Measurements from ENCODE around the gene ANO8. TPM values are rescaled to one million over a fixed set of nuclear protein-coding genes. Genes with fewer than 3 reads are reported as not detected.

ANO8 gene
- total and polyA plus RNA-seq, 2 donors (not counting 3 experiments of a cell fraction or from before 2014, with no cell fraction given) = 3.5 to 6.8 TPM

- Histone ChIP-seq H3K9me1 (replicated peaks; ENCODE audit: control insufficient read depth, extremely low read depth, insufficient read depth, low read length) (no peaks in the 10 kb centered on the region), H3K27me3 (ENCODE audit: control insufficient read depth in 2 of 2, insufficient read depth in 2 of 2, low read length in 2 of 2) (peaks cover 4 to 18% of the 10 kb centered on the region in 2 experiments), H3K9ac (replicated peaks; ENCODE audit: extremely low read depth, insufficient read depth, low read length) (peak overlapping the region; percentile 27), H3K4me3 (replicated peaks in 1 of 3; ENCODE audit: insufficient read depth in 1 of 3, low read depth in 1 of 3, low read length in 3 of 3) (peak overlapping the region; percentile 26 to 55 (median 46)), H3K79me2 (ENCODE audit: control insufficient read depth, insufficient read depth, low read length) (peaks cover 4% of the 10 kb centered on the region), H4K20me1 (replicated peaks; ENCODE audit: control insufficient read depth, extremely low read depth, insufficient read depth, low read length) (no peaks in the 10 kb centered on the region), H3K27ac (ENCODE audit: insufficient read depth, low read depth, low read length) (no peak overlapping the region), H3K4me2 (ENCODE audit: insufficient read depth, low read length) (peak overlapping the region; percentile 69), H3K4me1 (ENCODE audit: control insufficient read depth, extremely low read depth, insufficient read depth, low read length) (peaks cover 20% of the 10 kb centered on the region), H2AFZ (ENCODE audit: low read depth, low read length) (peak overlapping the region; percentile 89), H3K36me3 (ENCODE audit: control insufficient read depth in 2 of 2, extremely low read depth in 1 of 2, insufficient read depth in 2 of 2, low read length in 2 of 2) (no peaks in the 10 kb centered on the region), H3K9me3 (replicated peaks; ENCODE audit: control insufficient read depth, insufficient read depth, low read length) (no peaks in the 10 kb centered on the region)
- TF ChIP-seq MYC (IDR thresholded peaks at IDR 0.05; ENCODE audit: low read depth, low read length) = no peak
- CTCF ChIA-PET = interaction anchor here (1.0 to 2.6 kb wide), 5 partner anchors 13 to 56 kb away, joined by 3 to 12 read pairs (median 5); partner anchors contain the start of gene MRPL34
- no peak for DNase-seq (ENCODE audit: low read depth, low spot score)
- POLR2A ChIA-PET = interaction anchor here (0.5 kb wide), 1 partner anchor 662 kb away, joined by 4 read pairs; no protein-coding TSS in a partner anchor
- dilution Hi-C loops (cut with MboI; ENCODE audit: extremely low pct_ligation_motif_present, low sequenced_read_pairs) = no loop called here
- intact Hi-C loops (cut with micrococcal nuclease) = no loop called here
- no TSS peak for BruUV-seq (replicated peaks)
- no peak for FAIRE-seq
Measured at GRCh38 chr19:17333611-17334413, 843 bp downstream of the ANO8 start.

GRCh38 chr19:17332677-17333581, 1.7 kb downstream of the ANO8 start:
- Histone ChIP-seq H3K4me2 (ENCODE audit: insufficient read depth, low read length) (no peak overlapping the region), H3K4me3 (replicated peaks in 1 of 3; ENCODE audit: insufficient read depth in 1 of 3, low read depth in 1 of 3, low read length in 3 of 3) (no peak overlapping the region), H2AFZ (ENCODE audit: low read depth, low read length) (no peak overlapping the region), H3K9ac (replicated peaks; ENCODE audit: extremely low read depth, insufficient read depth, low read length) (no peak overlapping the region), H4K20me1 (replicated peaks; ENCODE audit: control insufficient read depth, extremely low read depth, insufficient read depth, low read length) (no peaks in the 10 kb centered on the region), H3K4me1 (ENCODE audit: control insufficient read depth, extremely low read depth, insufficient read depth, low read length) (peaks cover 20% of the 10 kb centered on the region), H3K27me3 (ENCODE audit: control insufficient read depth in 2 of 2, insufficient read depth in 2 of 2, low read length in 2 of 2) (peaks cover 4 to 19% of the 10 kb centered on the region in 2 experiments), H3K9me1 (replicated peaks; ENCODE audit: control insufficient read depth, extremely low read depth, insufficient read depth, low read length) (no peaks in the 10 kb centered on the region), H3K27ac (ENCODE audit: insufficient read depth, low read depth, low read length) (no peak overlapping the region), H3K9me3 (replicated peaks; ENCODE audit: control insufficient read depth, insufficient read depth, low read length) (no peaks in the 10 kb centered on the region), H3K79me2 (ENCODE audit: control insufficient read depth, insufficient read depth, low read length) (no peaks in the 10 kb centered on the region), H3K36me3 (ENCODE audit: control insufficient read depth in 2 of 2, extremely low read depth in 1 of 2, insufficient read depth in 2 of 2, low read length in 2 of 2) (no peaks in the 10 kb centered on the region)
- intact Hi-C loops (cut with micrococcal nuclease) = no loop called here
- ChIA-PET POLR2A (interaction anchor here (0.5 kb wide), 1 partner anchor 663 kb away, joined by 4 read pairs; no protein-coding TSS in a partner anchor), CTCF (interaction anchor here (0.6 to 2.5 kb wide), 3 partner anchors 28 to 53 kb away, joined by 3 to 12 read pairs (median 4); partner anchors contain the start of gene MRPL34)
- FAIRE-seq (no peak), DNase-seq (ENCODE audit: low read depth, low spot score) (peak; percentile 45)
- dilution Hi-C loops (cut with MboI; ENCODE audit: extremely low pct_ligation_motif_present, low sequenced_read_pairs) = no loop called here
- no TSS peak for BruUV-seq (replicated peaks)
- no peak for TF ChIP-seq POLR2AphosphoS5 (IDR thresholded peaks at IDR 0.05; ENCODE audit: insufficient read depth, low read depth, low read length)
- TF ChIP-seq POLR2A (IDR thresholded peaks at IDR 0.05; ENCODE audit: low read depth, low read length) = no peak
- TF ChIP-seq GATA2 (IDR thresholded peaks at IDR 0.05; ENCODE audit: insufficient read depth, insufficient read length, low read depth, low read length) = no peak
- no peak for TF ChIP-seq MAX (IDR thresholded peaks at IDR 0.05; ENCODE audit: insufficient read depth, insufficient read length)

Data from endothelial cell of umbilical vein (primary cell).